Measurements from ENCODE around the gene ENTPD2. TPM values are rescaled to one million over a fixed set of nuclear protein-coding genes. Genes with fewer than 3 reads are reported as not detected.

The ENTPD2 gene
- total and polyA plus RNA-seq, 2 donors (not counting 1 experiment from before 2014, with no cell fraction given): under 0.01 TPM; not detected in 1

DNA sequence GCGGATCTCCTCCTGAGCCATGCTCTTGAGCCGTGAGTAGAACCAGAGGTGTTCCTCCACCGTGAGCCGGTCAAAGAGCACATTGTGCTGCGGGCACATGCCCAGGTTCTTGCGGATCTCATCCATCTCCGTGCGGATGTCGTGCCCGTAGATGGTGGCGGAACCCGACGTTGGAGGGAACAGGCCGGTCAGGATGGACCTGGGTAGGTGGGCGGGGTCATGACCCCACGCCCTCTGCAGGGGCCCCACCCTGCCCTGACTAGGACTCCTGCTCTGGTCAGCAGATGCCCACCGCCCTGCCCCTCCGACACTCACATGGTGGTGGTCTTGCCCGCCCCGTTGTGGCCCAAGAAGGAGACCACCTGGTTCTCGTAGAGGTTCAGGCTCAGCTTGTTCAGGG, 37.9 kb downstream of the ENTPD2 start:
- H3K36me3 ChIP-seq (ENCODE audit: control insufficient read depth, insufficient read depth, low read length): peaks cover 12% of the 10 kb centered on the region
- H3K79me2 ChIP-seq (ENCODE audit: control insufficient read depth, insufficient read depth, low read length): no peaks in the 10 kb centered on the region
- no peaks in the 10 kb centered on the region for H3K27me3 ChIP-seq (ENCODE audit: control insufficient read depth, insufficient read depth, low read length)
- no peak overlapping the region for H3K27ac ChIP-seq (ENCODE audit: insufficient read depth, low read length)
- no peak overlapping the region for H3K4me2 ChIP-seq (ENCODE audit: extremely low read depth, insufficient read depth, low read length)
- DNase-seq (ENCODE audit: low read depth in 2 of 2): no peak
- H4K20me1 ChIP-seq (ENCODE audit: control insufficient read depth, extremely low read depth, insufficient read depth, low read length): no peaks in the 10 kb centered on the region
- no peak overlapping the region for H2AFZ ChIP-seq (ENCODE audit: low read length)
- H3K9me3 ChIP-seq (ENCODE audit: control insufficient read depth, insufficient read depth, low read depth, low read length): no peaks in the 10 kb centered on the region
- TF ChIP-seq EZH2 (IDR thresholded peaks at IDR 0.05; ENCODE audit: low read length, missing control alignments) (no peak), CTCF (conservative IDR thresholded peaks at IDR 0.05 in 1 of 2, IDR thresholded peaks at IDR 0.05 in 1 of 2; ENCODE audit: low read depth in 1 of 2, low read length in 2 of 2) (no peak)
- H3K9ac ChIP-seq (ENCODE audit: insufficient read depth, low read length): no peak overlapping the region
- no peak overlapping the region for H3K4me3 ChIP-seq (replicated peaks in 1 of 4; ENCODE audit: control extremely low read depth in 1 of 4, insufficient read depth in 1 of 4, low read depth in 3 of 4, low read length in 4 of 4)
- no peaks in the 10 kb centered on the region for H3K4me1 ChIP-seq (ENCODE audit: control insufficient read depth, extremely low read depth, insufficient read depth, low read length)

- Histone ChIP-seq H3K36me3 (ENCODE audit: control insufficient read depth, insufficient read depth, low read length) (peaks cover 12% of the 10 kb centered on the region), H3K79me2 (ENCODE audit: control insufficient read depth, insufficient read depth, low read length) (no peaks in the 10 kb centered on the region), H3K9ac (ENCODE audit: insufficient read depth, low read length) (no peak overlapping the region), H3K4me3 (replicated peaks in 1 of 4; ENCODE audit: control extremely low read depth in 1 of 4, insufficient read depth in 1 of 4, low read depth in 3 of 4, low read length in 4 of 4) (no peak overlapping the region), H3K4me2 (ENCODE audit: extremely low read depth, insufficient read depth, low read length) (no peak overlapping the region), H2AFZ (ENCODE audit: low read length) (no peak overlapping the region), H3K9me3 (ENCODE audit: control insufficient read depth, insufficient read depth, low read depth, low read length) (no peaks in the 10 kb centered on the region), H3K27me3 (ENCODE audit: control insufficient read depth, insufficient read depth, low read length) (no peaks in the 10 kb centered on the region), H3K4me1 (ENCODE audit: control insufficient read depth, extremely low read depth, insufficient read depth, low read length) (no peaks in the 10 kb centered on the region), H3K27ac (ENCODE audit: insufficient read depth, low read length) (no peak overlapping the region), H4K20me1 (ENCODE audit: control insufficient read depth, extremely low read depth, insufficient read depth, low read length) (no peaks in the 10 kb centered on the region)
- DNase-seq (ENCODE audit: low read depth in 2 of 2): no peak
- no peak for TF ChIP-seq CTCF (conservative IDR thresholded peaks at IDR 0.05 in 1 of 2, IDR thresholded peaks at IDR 0.05 in 1 of 2; ENCODE audit: low read depth in 1 of 2, low read length in 2 of 2)
- no peak for TF ChIP-seq EZH2 (IDR thresholded peaks at IDR 0.05; ENCODE audit: low read length, missing control alignments)
Observed at GRCh38 chr9:137015540-137015930, 38.3 kb downstream of the ENTPD2 start.

- H3K9me3 ChIP-seq (ENCODE audit: control insufficient read depth, insufficient read depth, low read depth, low read length): no peaks in the 10 kb centered on the region
- H3K27ac ChIP-seq (ENCODE audit: insufficient read depth, low read length): no peak overlapping the region
- no peaks in the 10 kb centered on the region for H4K20me1 ChIP-seq (ENCODE audit: control insufficient read depth, extremely low read depth, insufficient read depth, low read length)
- H3K4me2 ChIP-seq (ENCODE audit: extremely low read depth, insufficient read depth, low read length): no peak overlapping the region
- no peak overlapping the region for H3K4me3 ChIP-seq (replicated peaks in 1 of 4; ENCODE audit: control extremely low read depth in 1 of 4, insufficient read depth in 1 of 4, low read depth in 3 of 4, low read length in 4 of 4)
- no peak overlapping the region for H3K9ac ChIP-seq (ENCODE audit: insufficient read depth, low read length)
- TF ChIP-seq EZH2 (IDR thresholded peaks at IDR 0.05; ENCODE audit: low read length, missing control alignments) (no peak), CTCF (conservative IDR thresholded peaks at IDR 0.05 in 1 of 2, IDR thresholded peaks at IDR 0.05 in 1 of 2; ENCODE audit: low read depth in 1 of 2, low read length in 2 of 2) (no peak)
- peaks cover 12% of the 10 kb centered on the region for H3K36me3 ChIP-seq (ENCODE audit: control insufficient read depth, insufficient read depth, low read length)
- no peak overlapping the region for H2AFZ ChIP-seq (ENCODE audit: low read length)
- H3K79me2 ChIP-seq (ENCODE audit: control insufficient read depth, insufficient read depth, low read length): no peaks in the 10 kb centered on the region
- H3K27me3 ChIP-seq (ENCODE audit: control insufficient read depth, insufficient read depth, low read length): no peaks in the 10 kb centered on the region
- H3K4me1 ChIP-seq (ENCODE audit: control insufficient read depth, extremely low read depth, insufficient read depth, low read length): no peaks in the 10 kb centered on the region
- DNase-seq (ENCODE audit: low read depth in 2 of 2): no peak
Observed at GRCh38 chr9:137014776-137015539, 38.9 kb downstream of the ENTPD2 start.

Data from fibroblast of lung (primary cell).